Cerebellar cortex (tissue), 1 donor: ENCODE data around the gene CTNNA2.

ENCODE experiments used
- DNase-seq: peaks from one replicate; pipeline ENCODE4 v3.0.0-alpha.2; 2015; ENCODE audit warnings: low spot score

Gene CTNNA2

DNA sequence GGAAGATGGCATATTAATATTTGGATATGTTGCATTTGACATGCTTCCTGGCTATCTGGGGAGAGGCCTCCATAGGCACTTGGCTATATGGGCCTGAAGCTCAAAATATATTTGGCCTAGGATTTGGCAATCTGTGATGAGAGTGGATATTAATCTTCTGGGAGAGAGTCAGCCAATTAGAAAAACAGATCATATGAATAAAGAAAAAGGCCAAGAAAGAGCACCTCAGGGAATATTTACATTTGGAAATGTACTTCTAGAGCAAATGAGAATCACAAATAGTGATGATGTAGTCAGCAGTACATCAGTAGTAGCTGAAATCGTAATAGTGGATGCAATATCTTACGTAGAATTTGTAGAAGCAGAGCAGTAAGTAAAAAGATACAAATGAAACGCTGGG, 277.0 kb downstream of the CTNNA2 start:
- no peak for DNase-seq

GRCh38 chr2:79792090-79792489, 279.2 kb downstream of the CTNNA2 start:
- DNase-seq = no peak

DNA sequence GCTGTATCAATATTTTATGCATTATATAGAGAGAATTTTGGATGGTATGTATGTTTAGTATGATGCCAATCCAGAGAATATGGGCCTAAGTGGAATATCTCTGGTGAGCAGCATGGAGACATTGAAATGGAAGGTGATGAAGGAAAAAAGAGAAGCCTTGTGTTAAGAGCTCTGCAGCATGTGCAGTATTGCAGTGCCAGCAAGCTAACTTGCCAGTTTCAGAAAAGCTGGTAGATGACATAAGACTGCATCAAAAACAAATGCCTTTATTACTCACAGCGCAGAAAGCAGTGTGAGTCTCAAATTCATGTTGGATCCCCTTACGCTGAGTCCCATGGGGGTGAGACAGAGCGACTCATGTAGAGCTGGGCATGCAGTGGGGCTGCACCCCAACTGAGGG, 280.2 kb downstream of the CTNNA2 start:
- DNase-seq = no peak

- DNase-seq = no peak
Measured at GRCh38 chr2:79796641-79797040, 283.8 kb downstream of the CTNNA2 start.

GRCh38 chr2:79798776-79799175, 285.9 kb downstream of the CTNNA2 start:
- no peak for DNase-seq

GRCh38 chr2:79799729-79800128, 286.9 kb downstream of the CTNNA2 start:
- DNase-seq = no peak

- no peak for DNase-seq
Measured at GRCh38 chr2:79801082-79801481, 288.2 kb downstream of the CTNNA2 start.

DNA sequence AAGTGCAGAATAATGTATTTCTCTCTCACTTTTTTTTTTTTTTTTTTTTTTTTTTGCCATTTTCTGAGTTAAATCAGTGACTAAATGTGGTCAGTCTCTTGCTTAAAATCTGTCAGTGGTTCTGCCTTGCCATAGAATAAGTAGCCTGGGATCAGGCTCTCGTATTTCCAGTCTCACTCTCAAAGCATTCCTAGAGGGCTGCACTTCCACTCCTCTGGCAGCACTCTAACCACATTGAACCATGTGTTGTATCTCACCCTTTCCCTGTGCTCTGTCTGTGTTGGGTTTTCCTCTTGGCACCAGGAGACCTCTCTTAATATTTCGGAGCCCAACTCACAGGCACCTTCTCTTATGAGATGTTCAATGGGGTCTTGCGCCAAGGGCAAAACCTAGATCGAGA, 304.4 kb downstream of the CTNNA2 start:
- DNase-seq = no peak

- no peak for DNase-seq
Measured at GRCh38 chr2:79820281-79820680, 307.4 kb downstream of the CTNNA2 start.

DNA sequence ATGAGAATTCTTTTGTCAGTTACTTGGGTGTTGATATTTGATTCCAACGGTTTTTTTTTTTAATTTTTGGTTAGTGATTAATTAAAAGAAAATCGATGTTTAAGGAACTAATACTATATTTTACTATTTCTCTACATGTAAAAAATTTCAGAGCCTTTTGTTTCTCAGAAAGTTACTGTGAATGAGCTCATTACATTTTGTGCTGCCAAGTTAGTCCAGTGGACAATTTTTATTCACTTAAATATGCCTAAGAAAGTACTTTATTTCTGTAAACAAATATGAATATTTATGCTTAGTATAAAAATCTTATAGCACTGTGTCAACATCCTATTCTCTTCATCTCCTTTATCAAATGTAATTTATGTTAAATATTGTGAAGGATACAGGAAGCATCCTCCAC, 309.3 kb downstream of the CTNNA2 start:
- DNase-seq = no peak

GRCh38 chr2:79824086-79824786, 311.4 kb downstream of the CTNNA2 start:
- DNase-seq = no peak

- DNase-seq = no peak
Measured at GRCh38 chr2:79827881-79828280, 315.0 kb downstream of the CTNNA2 start.

DNA sequence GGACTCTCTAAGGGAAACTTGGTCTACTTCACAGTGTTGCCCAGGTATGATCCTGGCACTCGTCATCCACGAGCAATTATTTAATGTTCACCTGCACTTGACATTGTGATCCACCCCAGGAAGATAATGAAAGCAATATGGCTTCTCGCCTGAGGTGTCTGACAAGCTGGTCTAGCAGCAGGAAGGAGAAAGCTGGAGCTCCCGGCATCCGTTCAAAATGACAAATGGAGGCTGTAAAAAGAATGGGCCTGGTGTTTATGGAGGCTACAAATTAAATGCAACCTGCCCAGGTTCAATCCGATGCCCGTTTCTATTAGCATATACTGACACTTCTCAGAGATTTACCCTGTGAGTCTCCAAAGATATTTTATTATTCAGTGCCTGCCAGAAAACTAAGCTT, 317.6 kb downstream of the CTNNA2 start:
- peak; percentile 10 for DNase-seq

GRCh38 chr2:79831961-79832360, 319.1 kb downstream of the CTNNA2 start:
- no peak for DNase-seq

DNA sequence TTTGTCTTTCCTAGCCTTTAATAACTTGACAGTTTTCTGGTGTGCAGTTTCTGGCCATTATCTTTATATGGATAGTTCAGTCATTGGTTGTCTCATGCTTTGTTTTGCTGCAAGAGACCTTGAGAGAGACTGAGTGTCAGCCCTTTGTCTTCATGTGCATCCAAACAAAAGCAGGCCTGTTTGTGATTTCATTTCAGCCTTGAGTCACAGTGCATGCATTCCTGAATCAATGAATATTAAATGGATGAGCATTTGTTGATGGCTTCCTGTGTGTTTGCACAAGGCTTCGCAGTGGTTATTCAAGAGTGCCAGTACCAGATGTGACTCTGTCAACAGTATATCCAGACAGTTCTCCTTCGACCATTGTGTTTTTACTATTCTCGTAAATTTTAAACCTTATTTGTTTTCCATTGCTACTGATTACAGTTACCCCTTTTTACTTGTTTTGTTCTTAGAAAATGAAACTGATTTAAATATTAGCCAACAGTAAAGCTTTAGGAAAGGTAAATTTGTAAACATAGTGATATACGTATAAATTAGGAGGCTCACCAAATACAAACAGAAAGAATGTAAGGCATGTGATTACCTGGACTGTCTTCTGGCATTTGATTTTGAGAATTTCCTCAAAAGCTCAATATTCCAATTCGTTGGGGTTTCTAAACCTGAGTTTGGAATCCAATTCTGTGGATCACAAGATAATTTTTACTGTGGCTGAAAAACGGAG, 319.8 kb downstream of the CTNNA2 start:
- no peak for DNase-seq

- DNase-seq = no peak
Measured at GRCh38 chr2:79833235-79833878, 320.5 kb downstream of the CTNNA2 start.

- no peak for DNase-seq
Measured at GRCh38 chr2:79835911-79836310, 323.1 kb downstream of the CTNNA2 start.

DNA sequence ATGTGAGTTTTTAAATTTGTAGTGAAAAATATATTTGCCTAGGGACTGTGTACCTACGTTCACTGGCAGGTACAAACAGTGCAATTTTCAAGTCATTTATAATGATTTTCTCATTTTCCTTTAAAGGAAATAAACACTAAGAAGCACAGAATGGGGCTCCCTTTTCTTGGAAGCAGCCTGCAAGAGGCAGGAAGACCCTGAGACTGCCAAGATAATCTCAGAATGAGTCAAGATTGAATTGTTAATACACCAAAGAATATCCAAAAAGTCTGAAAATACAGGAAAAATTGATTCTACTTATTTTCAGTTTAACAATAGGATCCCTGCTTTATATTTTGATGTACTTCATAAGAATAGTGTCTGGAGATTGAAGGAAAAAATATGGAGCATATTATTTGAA, 331.2 kb downstream of the CTNNA2 start:
- DNase-seq = no peak

GRCh38 chr2:79846878-79847277, 334.0 kb downstream of the CTNNA2 start:
- DNase-seq = no peak

DNA sequence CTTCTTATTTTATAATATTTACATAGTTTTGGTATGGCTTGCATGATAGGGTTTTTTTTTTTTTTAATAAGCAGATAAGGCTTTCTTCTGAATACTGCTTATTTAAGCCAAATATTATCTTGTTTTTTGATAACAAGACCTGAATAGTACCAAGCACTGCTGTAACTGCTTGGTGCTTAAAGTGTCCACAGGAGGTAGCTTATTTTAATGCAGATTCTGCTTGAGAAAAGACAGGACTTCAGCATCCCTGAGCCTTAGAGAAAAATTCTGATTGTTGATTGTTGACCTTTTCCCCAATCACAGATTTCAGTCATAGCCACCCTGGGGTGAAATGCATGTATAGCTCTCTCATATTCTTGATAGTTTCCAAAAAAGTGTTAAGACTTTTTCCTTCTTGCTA, 336.4 kb downstream of the CTNNA2 start:
- no peak for DNase-seq

DNA sequence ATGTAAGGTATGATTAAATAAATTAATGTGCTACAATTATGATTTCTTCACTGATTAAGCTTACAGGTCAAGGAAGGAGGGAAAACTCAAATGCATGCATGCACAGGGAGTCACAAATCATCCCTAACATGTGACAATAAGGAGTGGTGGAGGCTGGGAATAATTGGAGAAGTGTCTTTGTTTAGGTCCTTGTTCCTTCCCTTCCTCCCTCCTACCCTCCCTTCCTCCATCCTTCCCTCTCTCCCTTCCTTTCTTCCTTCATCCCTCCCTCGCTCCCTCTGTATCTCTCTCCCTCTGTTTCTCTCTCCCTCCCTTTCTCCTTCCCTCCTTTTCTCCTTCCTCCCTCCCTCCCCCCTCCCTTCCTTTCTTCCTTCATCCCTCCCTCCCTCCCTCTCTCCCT, 337.1 kb downstream of the CTNNA2 start:
- no peak for DNase-seq

- DNase-seq = no peak
Measured at GRCh38 chr2:79850912-79851311, 338.1 kb downstream of the CTNNA2 start.

GRCh38 chr2:79855264-79856006, 342.6 kb downstream of the CTNNA2 start:
- DNase-seq = peak; percentile 33
